GM21529 (cell line): Measurements from ENCODE around the gene TMEM151B.

Experiments used
- ATAC-seq: cut with Tn5 transposase; IDR thresholded peaks from one replicate; pipeline ENCODE4 v1.9.1; 2021; ENCODE audit not compliant: unreplicated experiment

The TMEM151B gene

GRCh38 chr6:44232676-44233566, 37.3 kb upstream of the TMEM151B start:
- ATAC-seq = no peak

- no peak for ATAC-seq
Measured at GRCh38 chr6:44233567-44234100, 36.6 kb upstream of the TMEM151B start.

GRCh38 chr6:44234101-44235025, 35.9 kb upstream of the TMEM151B start:
- no peak for ATAC-seq

- no peak for ATAC-seq
Measured at GRCh38 chr6:44235269-44235668, 35.0 kb upstream of the TMEM151B start.

GRCh38 chr6:44235891-44236516, 34.2 kb upstream of the TMEM151B start:
- no peak for ATAC-seq

- peak; percentile 70 for ATAC-seq
Measured at GRCh38 chr6:44237021-44237812, 33.0 kb upstream of the TMEM151B start.

GRCh38 chr6:44237813-44238433, 32.3 kb upstream of the TMEM151B start:
- ATAC-seq = peak; percentile 86

- no peak for ATAC-seq
Measured at GRCh38 chr6:44238687-44239350, 31.4 kb upstream of the TMEM151B start.

- no peak for ATAC-seq
Measured at GRCh38 chr6:44243345-44243744, 26.9 kb upstream of the TMEM151B start.

GRCh38 chr6:44245391-44245911, 24.8 kb upstream of the TMEM151B start:
- no peak for ATAC-seq

- peak; percentile 57 for ATAC-seq
Measured at GRCh38 chr6:44245912-44246662, 24.2 kb upstream of the TMEM151B start.

- ATAC-seq = peak; percentile 54
Measured at GRCh38 chr6:44246663-44247337, 23.4 kb upstream of the TMEM151B start, which contains the start of gene HSP90AB1. Gene HSP90AB1 (plus strand): TSS chr6:44247101. CDS start chr6:44248630, 1,529 bp downstream.

- peak; percentile 22 for ATAC-seq
Measured at GRCh38 chr6:44247338-44248302, 22.6 kb upstream of the TMEM151B start.

- ATAC-seq = no peak
Measured at GRCh38 chr6:44248579-44248978, 21.7 kb upstream of the TMEM151B start.

- no peak for ATAC-seq
Measured at GRCh38 chr6:44249082-44249748, 21.0 kb upstream of the TMEM151B start.
